Measurements from ENCODE around the gene VN1R5. TPM values are rescaled to one million over a fixed set of nuclear protein-coding genes. Genes with fewer than 3 reads are reported as not detected.

VN1R5 gene
- total RNA-seq, 1 experiment from 2014 or later: not detected

DNA sequence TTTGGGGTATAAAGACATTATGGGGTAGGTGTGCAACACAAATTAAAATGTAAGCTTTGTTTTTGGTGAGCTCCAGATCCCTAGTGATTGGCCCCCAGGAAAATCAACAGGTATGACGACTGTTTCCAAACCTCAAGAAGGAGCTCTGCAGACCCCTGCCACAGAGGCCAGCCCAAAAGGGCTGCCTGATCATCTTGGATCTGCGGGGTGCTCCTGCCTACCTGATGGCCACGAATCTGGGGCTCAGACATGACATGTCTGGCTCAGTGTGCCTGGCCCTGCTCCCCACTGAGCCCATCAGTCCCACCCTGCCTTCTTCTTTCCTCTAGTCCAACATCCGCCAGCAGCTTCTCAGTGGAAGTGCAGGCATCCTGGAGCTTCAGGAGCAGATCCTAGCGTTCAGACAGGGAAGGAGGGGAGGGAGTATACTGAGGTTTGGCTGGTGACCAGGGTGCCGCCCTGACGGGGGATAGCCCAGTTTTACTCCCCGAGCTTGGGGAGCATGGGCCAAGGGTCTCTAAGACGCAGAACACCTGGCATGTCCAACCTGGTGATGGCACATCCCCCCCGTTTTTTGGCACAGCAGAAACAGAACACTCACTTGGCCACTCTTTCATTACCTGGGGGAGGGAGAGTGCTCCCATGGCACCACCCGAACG lies 44.0 kb downstream of the VN1R5 start:
- Mint-ChIP-seq H3K27ac (peak overlapping the region; percentile 89; the same call in 1 of the 2 replicates), H3K4me1 (peaks cover 52% of the 10 kb centered on the region), H3K4me3 (no peak overlapping the region), H3K9me3 (no peaks in the 10 kb centered on the region), H3K27me3 (ENCODE audit: low read depth) (no peaks in the 10 kb centered on the region), H3K36me3 (peaks cover 58% of the 10 kb centered on the region)
- ChIA-PET CTCF (interaction anchor here (0.6 to 1.4 kb wide), 2 partner anchors 9 to 298 kb away, joined by 3 read pairs; no protein-coding TSS in a partner anchor), POLR2A (interaction anchor here (1.2 kb wide), 1 partner anchor 32 kb away, joined by 4 read pairs; the partner anchor contains the start of gene ZNF496)
- DNase-seq (ENCODE audit: low spot score) (no peak), ATAC-seq (no peak)
- TF ChIP-seq, protein P1, sequence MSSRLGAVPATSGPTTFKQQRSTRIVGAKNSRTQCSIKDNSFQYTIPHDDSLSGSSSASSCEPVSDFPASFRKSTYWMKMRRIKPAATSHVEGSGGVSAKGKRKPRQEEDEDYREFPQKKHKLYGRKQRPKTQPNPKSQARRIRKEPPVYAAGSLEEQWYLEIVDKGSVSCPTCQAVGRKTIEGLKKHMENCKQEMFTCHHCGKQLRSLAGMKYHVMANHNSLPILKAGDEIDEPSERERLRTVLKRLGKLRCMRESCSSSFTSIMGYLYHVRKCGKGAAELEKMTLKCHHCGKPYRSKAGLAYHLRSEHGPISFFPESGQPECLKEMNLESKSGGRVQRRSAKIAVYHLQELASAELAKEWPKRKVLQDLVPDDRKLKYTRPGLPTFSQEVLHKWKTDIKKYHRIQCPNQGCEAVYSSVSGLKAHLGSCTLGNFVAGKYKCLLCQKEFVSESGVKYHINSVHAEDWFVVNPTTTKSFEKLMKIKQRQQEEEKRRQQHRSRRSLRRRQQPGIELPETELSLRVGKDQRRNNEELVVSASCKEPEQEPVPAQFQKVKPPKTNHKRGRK (CRISPR knock-in tag; IDR thresholded peaks at IDR 0.05; ENCODE audit: borderline replicate concordance): no peak
- TF ChIP-seq KAT7 (CRISPR knock-in tag; IDR thresholded peaks at IDR 0.05; ENCODE audit: borderline replicate concordance): no peak
- TF ChIP-seq NFYB (CRISPR knock-in tag; conservative IDR thresholded peaks at IDR 0.05; ENCODE audit: low read depth): no peak
- TF ChIP-seq MXD4 (CRISPR knock-in tag; IDR thresholded peaks at IDR 0.05; ENCODE audit: borderline replicate concordance): no peak
- no peak for TF ChIP-seq JUN (CRISPR knock-in tag; IDR thresholded peaks at IDR 0.05)
- no peak for TF ChIP-seq RELA (CRISPR knock-in tag; IDR thresholded peaks at IDR 0.05; ENCODE audit: borderline replicate concordance)
- TF ChIP-seq ZNF423 (CRISPR knock-in tag; IDR thresholded peaks at IDR 0.05): no peak
- no peak for TF ChIP-seq ATF1 (CRISPR knock-in tag; IDR thresholded peaks at IDR 0.05)
- no peak for TF ChIP-seq RORB (CRISPR knock-in tag; IDR thresholded peaks at IDR 0.05)
- no peak for TF ChIP-seq SP1 (CRISPR knock-in tag; conservative IDR thresholded peaks at IDR 0.05)
- TF ChIP-seq, protein P2, sequence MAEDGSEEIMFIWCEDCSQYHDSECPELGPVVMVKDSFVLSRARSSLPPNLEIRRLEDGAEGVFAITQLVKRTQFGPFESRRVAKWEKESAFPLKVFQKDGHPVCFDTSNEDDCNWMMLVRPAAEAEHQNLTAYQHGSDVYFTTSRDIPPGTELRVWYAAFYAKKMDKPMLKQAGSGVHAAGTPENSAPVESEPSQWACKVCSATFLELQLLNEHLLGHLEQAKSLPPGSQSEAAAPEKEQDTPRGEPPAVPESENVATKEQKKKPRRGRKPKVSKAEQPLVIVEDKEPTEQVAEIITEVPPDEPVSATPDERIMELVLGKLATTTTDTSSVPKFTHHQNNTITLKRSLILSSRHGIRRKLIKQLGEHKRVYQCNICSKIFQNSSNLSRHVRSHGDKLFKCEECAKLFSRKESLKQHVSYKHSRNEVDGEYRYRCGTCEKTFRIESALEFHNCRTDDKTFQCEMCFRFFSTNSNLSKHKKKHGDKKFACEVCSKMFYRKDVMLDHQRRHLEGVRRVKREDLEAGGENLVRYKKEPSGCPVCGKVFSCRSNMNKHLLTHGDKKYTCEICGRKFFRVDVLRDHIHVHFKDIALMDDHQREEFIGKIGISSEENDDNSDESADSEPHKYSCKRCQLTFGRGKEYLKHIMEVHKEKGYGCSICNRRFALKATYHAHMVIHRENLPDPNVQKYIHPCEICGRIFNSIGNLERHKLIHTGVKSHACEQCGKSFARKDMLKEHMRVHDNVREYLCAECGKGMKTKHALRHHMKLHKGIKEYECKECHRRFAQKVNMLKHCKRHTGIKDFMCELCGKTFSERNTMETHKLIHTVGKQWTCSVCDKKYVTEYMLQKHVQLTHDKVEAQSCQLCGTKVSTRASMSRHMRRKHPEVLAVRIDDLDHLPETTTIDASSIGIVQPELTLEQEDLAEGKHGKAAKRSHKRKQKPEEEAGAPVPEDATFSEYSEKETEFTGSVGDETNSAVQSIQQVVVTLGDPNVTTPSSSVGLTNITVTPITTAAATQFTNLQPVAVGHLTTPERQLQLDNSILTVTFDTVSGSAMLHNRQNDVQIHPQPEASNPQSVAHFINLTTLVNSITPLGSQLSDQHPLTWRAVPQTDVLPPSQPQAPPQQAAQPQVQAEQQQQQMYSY (CRISPR knock-in tag; IDR thresholded peaks at IDR 0.05): no peak
- no peak for TF ChIP-seq ZNF671 (CRISPR knock-in tag; IDR thresholded peaks at IDR 0.05)
- TF ChIP-seq, protein P3, sequence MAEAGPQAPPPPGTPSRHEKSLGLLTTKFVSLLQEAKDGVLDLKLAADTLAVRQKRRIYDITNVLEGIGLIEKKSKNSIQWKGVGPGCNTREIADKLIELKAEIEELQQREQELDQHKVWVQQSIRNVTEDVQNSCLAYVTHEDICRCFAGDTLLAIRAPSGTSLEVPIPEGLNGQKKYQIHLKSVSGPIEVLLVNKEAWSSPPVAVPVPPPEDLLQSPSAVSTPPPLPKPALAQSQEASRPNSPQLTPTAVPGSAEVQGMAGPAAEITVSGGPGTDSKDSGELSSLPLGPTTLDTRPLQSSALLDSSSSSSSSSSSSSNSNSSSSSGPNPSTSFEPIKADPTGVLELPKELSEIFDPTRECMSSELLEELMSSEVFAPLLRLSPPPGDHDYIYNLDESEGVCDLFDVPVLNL (CRISPR knock-in tag; IDR thresholded peaks at IDR 0.05; ENCODE audit: borderline replicate concordance, low read depth): no peak
- TF ChIP-seq, protein P4, sequence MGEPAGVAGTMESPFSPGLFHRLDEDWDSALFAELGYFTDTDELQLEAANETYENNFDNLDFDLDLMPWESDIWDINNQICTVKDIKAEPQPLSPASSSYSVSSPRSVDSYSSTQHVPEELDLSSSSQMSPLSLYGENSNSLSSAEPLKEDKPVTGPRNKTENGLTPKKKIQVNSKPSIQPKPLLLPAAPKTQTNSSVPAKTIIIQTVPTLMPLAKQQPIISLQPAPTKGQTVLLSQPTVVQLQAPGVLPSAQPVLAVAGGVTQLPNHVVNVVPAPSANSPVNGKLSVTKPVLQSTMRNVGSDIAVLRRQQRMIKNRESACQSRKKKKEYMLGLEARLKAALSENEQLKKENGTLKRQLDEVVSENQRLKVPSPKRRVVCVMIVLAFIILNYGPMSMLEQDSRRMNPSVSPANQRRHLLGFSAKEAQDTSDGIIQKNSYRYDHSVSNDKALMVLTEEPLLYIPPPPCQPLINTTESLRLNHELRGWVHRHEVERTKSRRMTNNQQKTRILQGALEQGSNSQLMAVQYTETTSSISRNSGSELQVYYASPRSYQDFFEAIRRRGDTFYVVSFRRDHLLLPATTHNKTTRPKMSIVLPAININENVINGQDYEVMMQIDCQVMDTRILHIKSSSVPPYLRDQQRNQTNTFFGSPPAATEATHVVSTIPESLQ (CRISPR knock-in tag; IDR thresholded peaks at IDR 0.05): no peak
- TF ChIP-seq NR1H2 (CRISPR knock-in tag; IDR thresholded peaks at IDR 0.05): no peak
- TF ChIP-seq, protein P5, sequence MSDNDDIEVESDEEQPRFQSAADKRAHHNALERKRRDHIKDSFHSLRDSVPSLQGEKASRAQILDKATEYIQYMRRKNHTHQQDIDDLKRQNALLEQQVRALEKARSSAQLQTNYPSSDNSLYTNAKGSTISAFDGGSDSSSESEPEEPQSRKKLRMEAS (CRISPR knock-in tag; IDR thresholded peaks at IDR 0.05): no peak
- TF ChIP-seq, protein P6, sequence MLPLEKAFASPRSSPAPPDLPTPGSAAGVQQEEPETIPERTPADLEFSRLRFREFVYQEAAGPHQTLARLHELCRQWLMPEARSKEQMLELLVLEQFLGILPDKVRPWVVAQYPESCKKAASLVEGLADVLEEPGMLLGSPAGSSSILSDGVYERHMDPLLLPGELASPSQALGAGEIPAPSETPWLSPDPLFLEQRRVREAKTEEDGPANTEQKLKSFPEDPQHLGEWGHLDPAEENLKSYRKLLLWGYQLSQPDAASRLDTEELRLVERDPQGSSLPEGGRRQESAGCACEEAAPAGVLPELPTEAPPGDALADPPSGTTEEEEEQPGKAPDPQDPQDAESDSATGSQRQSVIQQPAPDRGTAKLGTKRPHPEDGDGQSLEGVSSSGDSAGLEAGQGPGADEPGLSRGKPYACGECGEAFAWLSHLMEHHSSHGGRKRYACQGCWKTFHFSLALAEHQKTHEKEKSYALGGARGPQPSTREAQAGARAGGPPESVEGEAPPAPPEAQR (CRISPR knock-in tag; IDR thresholded peaks at IDR 0.05): no peak
- TF ChIP-seq ZNF219 (CRISPR knock-in tag; IDR thresholded peaks at IDR 0.05; ENCODE audit: borderline replicate concordance): no peak
- TF ChIP-seq, protein P7, sequence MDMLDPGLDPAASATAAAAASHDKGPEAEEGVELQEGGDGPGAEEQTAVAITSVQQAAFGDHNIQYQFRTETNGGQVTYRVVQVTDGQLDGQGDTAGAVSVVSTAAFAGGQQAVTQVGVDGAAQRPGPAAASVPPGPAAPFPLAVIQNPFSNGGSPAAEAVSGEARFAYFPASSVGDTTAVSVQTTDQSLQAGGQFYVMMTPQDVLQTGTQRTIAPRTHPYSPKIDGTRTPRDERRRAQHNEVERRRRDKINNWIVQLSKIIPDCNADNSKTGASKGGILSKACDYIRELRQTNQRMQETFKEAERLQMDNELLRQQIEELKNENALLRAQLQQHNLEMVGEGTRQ (CRISPR knock-in tag; IDR thresholded peaks at IDR 0.05): no peak
- TF ChIP-seq, protein P8, sequence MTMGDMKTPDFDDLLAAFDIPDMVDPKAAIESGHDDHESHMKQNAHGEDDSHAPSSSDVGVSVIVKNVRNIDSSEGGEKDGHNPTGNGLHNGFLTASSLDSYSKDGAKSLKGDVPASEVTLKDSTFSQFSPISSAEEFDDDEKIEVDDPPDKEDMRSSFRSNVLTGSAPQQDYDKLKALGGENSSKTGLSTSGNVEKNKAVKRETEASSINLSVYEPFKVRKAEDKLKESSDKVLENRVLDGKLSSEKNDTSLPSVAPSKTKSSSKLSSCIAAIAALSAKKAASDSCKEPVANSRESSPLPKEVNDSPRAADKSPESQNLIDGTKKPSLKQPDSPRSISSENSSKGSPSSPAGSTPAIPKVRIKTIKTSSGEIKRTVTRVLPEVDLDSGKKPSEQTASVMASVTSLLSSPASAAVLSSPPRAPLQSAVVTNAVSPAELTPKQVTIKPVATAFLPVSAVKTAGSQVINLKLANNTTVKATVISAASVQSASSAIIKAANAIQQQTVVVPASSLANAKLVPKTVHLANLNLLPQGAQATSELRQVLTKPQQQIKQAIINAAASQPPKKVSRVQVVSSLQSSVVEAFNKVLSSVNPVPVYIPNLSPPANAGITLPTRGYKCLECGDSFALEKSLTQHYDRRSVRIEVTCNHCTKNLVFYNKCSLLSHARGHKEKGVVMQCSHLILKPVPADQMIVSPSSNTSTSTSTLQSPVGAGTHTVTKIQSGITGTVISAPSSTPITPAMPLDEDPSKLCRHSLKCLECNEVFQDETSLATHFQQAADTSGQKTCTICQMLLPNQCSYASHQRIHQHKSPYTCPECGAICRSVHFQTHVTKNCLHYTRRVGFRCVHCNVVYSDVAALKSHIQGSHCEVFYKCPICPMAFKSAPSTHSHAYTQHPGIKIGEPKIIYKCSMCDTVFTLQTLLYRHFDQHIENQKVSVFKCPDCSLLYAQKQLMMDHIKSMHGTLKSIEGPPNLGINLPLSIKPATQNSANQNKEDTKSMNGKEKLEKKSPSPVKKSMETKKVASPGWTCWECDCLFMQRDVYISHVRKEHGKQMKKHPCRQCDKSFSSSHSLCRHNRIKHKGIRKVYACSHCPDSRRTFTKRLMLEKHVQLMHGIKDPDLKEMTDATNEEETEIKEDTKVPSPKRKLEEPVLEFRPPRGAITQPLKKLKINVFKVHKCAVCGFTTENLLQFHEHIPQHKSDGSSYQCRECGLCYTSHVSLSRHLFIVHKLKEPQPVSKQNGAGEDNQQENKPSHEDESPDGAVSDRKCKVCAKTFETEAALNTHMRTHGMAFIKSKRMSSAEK (CRISPR knock-in tag; IDR thresholded peaks at IDR 0.05; ENCODE audit: borderline replicate concordance): no peak

All from WTC11 (cell line).